NCI-H2029 treated with DMSO at 0.1 percent for 48 hours (cell line): ENCODE data around the gene CIAO2A.
A peak's percentile ranks its signal among the peaks of the same experiment; 100 is the strongest.
"Not testable (repeated sequence)": the region's sequence is repeated elsewhere in the genome, so short reads cannot be mapped to it uniquely, and the experiment has no call there.

Experiments used
- DNase-seq: peaks from one replicate; lab custom pipeline; 2025; lab: John Stamatoyannopoulos, UW

Gene CIAO2A

DNA sequence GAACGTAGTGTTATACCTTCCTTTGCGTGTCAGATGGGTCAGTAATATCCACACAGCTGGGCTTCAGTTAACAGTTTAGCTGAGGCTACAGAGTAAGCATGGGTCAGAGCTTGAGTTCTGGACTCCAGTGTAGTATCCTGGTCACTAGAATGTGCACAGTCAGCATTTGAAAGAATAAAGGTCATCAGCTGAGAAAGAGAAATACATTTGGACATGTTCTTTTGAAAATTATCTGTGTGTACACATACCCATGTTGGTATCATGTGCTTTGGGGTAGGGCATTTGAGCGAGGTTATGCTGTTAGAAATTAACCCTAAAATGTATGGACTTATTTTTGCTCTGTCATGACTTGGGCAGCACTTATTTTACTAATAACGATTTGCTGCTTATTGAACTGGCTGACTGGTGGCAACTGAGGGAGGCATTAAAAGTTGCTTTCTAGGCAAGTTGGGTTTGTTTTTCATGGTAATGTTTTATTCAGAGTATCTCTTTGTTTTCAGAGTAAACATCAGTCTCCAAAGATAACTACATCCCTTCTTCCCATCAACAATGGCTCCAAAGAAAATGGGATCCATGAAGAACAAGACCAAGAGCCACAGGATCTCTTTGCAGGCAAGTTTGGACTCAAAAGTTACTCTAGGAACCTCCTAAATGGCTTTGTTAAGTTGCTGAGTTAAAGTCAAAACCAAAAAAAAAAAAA is 18.6 kb upstream of the CIAO2A start:
- no peak for DNase-seq

DNA sequence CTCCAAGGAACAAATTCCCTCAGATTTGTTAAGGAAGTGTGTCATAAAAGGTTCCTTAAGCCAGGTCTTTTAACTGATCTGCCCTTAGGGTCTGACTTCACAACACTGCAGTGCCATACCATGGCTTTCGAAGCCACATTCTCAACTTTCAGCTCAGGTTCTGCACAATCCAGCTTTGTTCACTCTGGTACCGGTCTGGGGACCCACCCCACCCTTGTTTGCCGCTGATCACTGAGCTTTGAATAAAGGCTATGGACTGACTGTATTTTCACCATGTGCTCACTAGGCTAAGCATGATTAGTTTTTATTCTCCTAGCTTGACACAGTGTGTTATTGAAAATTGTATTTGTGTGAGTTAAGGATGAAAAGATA is 18.0 kb upstream of the CIAO2A start:
- DNase-seq: no peak

DNA sequence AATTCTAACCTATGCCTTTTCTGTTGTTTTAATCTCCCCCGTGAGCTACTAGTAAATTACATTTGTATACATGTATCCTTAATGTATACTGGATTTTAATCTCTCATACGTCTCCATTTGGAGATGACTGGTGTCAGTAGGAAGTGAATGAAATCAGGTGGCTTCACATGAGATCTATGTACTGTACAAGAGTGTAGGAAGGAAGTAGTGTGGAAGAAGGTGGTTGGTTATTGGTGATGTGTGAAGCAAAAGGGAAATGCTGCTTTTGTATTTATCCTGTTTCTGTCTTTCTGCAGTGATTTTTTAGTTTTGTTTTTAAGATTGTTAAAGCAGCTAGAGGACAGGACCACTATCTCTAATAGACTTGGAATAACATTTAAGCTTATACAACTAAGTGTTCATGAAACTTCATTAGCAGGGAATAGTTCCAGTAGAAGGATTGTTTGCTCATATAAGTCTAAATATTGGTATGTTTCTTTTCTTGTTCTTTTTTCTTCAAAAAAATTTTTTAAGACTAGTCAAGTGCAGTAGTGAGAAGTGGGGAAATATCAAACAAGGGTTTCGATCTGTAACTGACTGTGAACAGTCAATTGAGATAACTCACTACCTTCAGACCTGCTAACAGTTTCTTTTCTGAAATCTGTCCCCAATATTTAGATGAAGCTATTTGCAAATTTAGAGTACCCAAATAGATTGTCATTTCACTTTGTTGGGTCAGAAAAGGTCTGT is 17.5 kb upstream of the CIAO2A start:
- no peak for DNase-seq

DNA sequence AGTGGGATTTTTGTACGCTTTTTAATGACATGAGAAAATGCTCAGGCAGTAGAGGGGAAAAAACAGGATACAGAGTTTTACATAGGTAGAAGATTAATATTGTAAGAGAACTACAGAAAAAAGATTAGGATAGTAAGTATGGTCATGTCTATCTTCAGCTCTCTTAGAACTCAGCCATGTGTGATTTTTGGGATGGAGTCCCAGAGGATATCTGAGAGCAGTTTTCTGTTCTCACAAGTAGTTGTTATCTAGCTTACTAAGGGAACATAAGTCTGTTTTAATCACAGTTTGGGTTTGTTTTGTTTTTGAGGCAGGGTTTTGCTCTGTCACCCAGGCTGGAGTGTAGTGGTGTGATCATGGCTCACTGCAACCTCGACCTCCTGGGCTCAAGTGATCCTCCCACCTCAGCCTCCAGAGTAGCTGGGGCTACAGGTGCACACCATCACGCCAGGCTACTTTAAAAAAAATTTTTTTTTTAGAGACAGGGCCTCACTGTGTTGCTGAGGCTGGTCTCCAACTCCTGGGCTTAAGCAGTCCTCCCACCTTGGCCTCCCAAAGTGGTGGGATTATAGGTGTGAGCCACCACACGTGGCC is 16.6 kb upstream of the CIAO2A start:
- DNase-seq: not testable (repeated sequence)

DNA sequence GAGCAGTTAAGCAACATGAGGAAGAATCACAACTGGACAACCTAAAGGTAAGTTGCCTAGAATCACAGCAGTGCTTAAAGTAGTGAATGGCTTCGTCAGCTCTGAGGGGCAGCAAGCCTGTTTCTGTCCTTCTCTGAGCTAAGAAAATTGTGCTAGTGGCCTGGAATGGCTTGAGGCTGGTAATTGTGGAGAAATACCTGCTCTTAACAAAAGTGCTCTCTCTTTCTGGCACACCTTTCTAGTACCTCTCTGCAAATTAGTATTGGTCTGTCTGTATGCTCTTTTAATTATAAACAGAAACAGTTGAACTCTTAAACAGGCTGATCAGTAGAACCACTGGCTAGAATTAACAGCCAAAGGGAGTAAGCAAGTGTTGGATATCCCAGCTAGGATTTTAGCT is 13.7 kb upstream of the CIAO2A start:
- DNase-seq: no peak

DNA sequence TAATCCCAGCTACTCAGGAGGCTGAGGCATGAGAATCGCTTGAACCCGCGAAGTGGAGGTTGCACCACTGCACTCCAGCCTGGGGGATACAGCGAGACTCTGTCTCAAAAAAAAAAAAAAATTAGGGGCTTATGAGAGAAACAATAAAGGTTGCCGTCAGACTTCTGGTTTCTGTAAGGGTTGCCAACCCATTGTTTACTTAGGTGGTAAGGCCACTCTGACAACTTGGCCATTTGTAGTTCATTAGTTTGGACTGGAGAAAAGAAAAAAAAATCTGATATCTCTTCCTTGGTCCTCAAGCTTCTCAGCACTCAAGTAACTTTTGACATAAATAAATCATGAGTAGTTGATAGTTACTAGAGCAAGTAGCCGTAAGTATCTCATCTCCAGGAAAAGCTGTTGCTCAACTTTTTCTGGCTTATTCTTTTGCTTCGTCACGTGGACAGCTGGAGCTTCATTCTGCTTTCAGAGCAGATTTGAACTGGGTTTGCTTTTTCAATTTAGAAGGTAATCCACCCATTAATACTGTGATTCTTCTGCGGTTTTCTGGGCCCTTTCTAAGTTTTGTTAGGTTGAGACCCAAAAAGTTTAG is 11.6 kb upstream of the CIAO2A start:
- no peak for DNase-seq

DNA sequence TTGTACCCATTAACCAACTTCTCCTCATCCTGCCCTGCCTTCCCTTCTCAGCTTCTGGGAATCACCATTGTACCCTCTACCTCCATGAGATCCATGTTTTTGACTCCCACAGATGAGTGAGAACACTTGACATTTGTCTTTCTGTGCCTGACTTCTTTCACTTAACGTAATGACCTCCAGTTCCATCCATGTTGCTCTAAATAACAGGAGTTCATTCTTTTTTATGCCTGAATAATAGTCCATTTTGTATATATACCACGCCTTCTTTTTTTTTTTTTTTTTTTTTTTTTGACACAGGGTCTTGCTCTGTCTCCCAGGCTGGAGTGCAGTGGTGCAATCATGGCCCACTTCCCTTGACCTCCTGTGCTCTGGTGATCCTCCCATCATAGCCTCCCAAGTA is 8.9 kb upstream of the CIAO2A start:
- no peak for DNase-seq

DNA sequence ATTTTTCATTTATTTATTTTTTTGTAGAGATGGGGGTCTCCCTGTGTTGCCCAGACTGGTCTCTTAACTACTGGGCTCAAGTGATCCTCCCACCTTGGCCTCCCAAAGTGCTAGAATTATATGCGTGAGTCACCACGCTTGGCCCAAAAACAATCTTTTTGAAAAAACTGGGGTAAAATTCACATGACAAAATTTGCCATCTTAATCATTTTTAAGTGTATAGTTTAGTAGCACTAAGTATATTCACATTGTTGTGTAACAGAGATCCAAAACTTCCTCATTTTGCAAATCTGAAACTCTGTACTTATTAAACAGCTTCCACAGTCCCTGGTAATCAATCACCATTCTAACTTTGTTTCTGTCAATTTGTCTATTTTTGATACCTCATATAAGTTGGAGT is 7.3 kb upstream of the CIAO2A start:
- DNase-seq: no peak

DNA sequence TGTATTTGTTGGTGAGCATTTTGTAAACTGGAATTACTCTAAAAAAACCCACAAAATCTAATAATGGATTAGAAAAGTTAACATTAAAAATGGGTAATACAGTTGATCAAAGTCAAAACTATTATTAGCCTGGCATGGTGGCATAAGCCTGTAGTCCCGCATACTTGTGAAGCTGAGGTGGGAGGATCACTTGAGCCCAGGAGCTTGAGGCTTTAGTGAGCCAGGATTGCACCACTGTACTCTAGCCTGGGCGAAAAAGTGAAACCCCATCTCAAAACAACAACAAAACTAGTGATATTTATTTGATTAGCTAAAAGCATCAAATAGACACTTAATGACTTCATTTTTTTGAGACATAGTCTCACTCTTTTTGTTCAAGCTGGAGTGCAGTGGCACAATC is 5.7 kb upstream of the CIAO2A start:
- no peak for DNase-seq

DNA sequence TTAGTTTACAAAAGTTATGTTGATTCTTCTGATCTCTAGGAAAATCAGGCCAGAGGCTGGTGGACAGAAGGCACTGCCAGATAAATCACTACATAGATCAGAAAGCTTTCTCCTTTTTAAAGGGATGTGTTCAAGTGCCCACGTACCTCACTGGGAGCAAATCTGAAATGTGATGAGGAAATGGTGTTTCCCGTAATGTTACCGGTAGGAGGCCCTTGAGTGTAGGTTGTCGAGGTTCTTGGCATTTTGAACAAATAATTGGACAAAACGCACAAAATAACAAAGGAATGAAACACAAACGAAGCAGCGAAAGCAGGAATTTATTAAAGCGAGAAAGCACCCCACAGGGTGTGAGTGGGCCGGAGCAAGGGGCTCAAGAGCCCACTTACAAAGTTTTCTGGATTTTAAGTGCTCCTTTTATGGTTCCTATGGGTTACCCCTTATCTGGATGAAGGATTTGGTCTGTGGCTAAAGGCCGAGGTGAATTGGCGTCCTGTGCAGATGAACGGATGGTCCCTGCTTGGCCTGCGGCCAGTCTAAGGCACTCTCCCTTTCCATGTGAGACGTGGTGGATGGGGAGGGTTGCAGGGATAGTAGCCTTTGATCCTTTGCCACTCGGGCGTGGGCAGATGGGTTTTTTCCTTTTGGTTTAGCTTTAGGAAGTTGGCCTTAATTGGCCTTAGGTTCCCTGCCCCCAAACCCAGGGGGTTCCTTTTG is 3.2 kb upstream of the CIAO2A start:
- DNase-seq: no peak

DNA sequence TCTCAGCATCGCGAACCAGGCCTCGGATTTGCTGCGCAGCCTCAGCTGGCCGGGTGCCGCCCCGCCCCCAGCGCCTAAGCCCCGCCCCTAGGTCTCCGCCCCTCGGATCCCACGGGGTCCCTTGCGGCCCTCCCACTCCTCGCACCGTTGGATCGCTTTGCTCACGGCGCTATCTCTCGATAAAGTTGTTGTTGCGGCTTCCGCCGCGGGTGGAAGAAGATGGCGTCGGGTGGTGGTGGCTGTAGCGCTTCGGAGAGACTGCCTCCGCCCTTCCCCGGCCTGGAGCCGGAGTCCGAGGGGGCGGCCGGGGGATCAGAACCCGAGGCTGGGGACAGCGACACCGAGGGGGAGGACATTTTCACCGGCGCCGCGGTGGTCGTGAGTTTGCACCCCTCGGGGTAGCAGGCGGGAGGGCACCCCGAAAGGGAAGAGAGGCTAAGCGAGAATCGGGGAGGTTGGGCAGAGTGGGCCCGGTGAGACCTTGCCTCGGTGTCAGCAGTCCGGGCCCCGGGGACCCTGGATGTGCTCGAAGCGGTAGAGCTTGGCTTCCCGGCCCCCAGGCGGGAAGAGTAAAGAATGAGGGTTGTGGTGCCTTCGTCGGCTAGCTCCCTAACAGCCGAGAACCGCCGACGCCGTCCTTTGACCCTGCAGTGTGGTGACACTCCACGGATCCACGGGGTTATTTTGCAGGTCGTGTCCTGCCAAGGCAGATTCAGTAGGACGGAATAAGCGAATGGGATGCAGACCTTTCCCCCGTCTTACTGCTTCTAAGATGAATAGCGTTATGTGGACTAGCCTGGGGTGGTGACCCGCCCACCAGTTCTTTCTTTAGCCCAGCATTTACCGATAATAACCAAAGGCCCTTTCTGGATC is 2.4 kb upstream of the CIAO2A start, which contains the start of gene SNX1:
Gene SNX1, plus strand, starts transcription at position 188 of the 873 bp plus-strand sequence. Its CDS starts 32 bp downstream, at position 220.
- DNase-seq: peak; percentile 48

DNA sequence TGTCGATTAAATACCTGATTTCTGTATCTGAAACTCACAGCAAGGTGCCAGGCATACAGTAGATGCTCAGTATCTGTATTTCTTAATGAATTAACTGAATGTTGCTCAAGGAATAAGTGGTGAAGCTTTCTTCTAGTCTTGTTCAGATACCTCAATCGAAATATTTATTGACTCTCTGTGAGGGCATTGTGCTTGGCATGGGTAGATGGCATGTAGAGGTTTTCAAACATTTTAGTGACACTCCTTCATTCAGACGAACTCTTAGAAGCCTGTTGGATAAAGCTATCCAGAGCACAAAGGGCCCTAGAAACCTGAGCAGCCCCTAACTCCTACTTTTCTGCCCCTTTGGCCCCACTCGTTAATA is 1.8 kb upstream of the CIAO2A start:
- no peak for DNase-seq

DNA sequence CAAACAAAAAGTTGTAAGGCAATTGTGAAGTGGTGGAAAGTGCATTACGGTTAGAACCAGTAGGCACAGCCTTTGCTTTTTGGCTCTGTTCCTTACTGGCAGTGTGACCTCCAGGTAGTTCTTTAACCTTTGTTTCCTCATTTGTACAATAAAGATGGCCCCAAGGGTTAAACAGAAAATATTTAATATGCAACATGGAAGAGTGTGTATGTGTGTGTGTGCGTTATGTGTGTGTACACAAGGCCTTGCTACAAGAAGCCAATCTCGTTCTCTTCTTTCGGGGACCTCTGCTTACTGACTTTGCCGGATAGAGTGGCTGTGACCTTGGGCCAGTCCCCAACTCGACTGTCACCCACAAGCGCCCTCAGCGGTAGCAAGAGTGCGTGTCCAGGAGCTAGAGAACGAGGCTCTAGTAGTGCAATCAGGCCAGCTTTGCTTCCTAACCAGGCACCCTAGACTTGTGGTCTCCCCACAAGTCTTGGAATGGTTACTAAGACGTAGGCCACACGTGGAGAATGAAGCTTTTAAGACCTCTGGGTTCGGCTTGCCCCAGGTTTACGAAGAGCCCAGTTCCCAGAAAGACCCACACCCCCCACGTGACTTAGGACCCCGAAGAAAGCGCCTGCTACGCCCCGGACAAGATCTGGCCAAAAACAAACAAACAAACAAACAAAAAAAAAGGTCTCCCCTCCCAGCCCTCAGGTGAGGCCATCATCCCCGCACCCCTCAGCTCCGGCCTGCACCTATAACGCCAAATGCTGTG is 593 bp downstream of the CIAO2A start:
- DNase-seq: no peak

DNA sequence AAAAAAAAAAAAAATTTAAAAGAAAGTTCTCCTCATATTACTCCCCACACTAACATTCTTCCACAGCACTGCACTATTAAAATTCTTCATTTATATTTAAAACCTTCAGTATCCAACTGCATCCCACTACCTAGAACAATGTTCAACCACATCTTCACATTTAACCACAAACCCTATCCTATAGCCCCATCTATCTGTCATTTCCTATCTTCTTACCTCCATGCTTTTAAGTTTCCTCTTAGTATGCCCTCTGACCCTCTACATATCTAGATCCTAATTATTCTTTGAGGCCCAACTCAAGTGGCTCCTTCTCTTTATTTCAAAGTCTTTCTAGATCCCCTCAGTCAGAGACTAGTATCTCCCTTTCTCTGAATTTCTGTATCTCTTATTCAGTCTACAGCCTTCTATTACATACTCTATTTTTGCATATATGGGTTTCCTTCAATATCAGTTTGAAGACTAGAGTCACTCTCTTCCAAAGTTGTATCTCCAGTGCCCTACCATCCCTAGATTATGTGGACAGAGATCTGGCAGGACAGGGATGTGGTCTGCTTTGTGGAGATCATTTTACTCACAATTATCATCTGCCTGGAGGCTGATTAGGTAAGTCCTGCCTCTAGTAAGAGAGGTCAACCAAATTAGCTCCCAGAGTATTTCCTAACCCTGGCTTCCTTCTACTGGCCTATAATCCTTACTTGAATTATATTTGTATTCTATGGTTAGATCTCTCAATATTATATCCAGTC is 1.4 kb downstream of the CIAO2A start:
- no peak for DNase-seq

DNA sequence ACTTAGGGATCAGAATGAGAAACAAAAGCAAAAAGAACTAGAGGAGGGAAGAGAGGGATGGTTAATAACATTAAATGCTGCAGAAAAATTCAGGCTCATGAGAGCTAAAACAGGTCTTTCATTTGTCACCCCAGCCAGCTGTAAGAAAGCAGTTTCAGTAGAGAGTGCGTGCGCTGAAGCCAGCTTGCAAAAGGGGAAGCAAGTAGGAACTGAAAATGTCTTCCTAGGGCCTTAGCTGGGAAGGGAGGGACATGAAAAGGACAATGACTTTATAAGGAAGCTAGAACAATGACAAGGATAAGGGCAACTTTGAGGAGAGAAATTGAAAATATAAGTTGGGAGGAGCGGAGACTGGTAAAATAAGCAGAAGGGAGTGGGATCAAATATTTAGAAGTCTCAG is 3.1 kb downstream of the CIAO2A start:
- DNase-seq: no peak

DNA sequence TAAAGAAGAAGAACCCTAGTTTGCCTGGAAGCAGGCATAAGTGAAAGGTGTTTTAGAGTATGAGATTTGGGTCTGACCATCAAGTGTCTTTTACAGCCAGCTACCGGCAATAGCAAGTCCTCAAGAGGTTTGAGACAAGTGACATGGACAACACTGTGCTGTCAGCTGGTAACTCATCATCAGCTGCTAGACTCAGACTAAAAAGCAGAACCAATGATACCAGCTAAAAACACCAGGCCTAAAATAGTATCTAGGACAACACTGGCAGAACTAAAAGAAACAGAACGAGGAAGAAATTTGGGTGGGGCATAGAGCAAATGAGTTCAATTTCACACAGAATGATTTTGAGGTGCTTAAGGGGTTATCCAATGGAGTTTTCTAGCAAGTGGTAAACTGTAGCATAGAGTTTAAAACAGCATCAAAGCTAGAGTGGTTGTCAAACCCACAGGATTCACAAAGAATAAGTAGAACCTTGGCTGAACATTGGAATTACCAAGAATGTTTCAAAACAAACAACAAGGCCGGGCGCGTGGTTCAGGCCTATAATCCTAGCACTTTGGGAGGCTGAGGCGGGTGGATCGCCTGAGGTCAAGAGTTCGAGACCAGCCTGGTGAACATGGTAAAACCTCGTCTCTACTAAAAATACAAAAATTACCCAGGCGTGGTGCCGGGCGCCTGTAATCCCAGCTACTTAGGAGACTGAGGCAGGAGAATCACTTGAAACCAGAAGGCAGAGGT is 3.9 kb downstream of the CIAO2A start:
- DNase-seq: no peak

DNA sequence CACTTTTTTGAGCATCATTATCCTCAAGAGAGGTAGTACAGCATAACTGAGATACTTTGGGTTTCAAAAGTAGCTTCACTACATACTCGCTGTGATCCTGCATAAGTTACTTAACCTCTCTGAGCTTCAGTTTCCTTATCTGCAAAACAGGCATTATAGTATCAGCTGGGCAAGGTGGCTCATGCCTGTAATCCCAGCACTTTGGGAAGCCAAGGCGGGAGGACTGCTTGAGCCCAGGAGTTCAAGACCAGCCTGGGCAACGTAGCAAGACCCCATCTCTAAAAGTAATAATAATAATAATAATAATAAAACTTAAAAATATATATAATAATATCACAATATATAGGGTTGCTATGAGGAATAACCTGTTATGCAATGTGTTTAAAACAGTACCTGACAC is 10.9 kb downstream of the CIAO2A start:
- no peak for DNase-seq

DNA sequence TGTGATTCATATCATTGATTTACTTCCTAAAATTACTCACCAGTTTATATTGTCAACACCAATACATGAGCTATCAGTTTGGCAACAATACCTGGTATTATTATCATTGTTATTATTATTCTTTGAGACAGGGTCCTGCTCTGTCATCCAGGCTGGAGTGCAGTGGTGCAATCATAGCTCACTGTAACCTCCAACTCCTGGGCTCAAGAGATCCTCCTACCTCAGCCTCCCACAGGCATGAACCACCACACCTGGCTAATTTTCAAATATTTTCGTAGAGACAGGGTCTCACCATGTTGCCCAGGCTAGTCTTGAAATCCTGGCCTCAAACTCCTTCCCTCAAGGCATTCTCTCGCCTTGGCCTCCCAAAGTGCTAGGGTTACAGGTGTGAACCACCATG is 20.1 kb downstream of the CIAO2A start:
- DNase-seq: not testable (repeated sequence)

DNA sequence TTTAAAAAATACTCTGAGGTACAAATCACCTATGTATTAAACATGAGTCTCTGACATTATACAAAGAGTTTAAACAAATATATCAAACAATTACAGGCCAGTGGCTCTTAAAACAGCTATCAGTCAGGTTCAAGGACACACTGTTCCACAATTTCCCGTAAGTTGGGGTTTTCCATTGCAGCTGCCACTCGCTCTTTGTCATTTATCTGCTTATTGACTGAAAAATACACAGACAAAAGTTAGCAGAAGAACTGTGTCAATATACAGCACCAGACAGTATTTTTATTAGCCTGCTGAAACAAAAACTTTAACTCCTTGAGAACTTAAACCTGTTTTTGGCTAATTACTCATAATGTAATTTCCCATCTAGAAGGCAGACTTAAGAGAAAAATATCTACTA is 20.8 kb downstream of the CIAO2A start:
- no peak for DNase-seq
